Ishikawa (cell line): ENCODE measurements around the gene NDRG2.

Experiments used
- CREB1 ChIP-seq: IDR thresholded peaks from 2 replicates; pipeline ENCODE4 v1.6.1; 2012; ENCODE audit warnings: low read depth
- EGR1 ChIP-seq: IDR thresholded peaks from 2 replicates; pipeline ENCODE4 v1.6.1; 2012
- EP300 ChIP-seq: IDR thresholded peaks from 2 replicates; pipeline ENCODE4 v1.6.1; 2012; ENCODE audit warnings: borderline replicate concordance
- RAD21 ChIP-seq: IDR thresholded peaks from 2 replicates; pipeline ENCODE4 v1.6.1; 2012; ENCODE audit warnings: low read depth
- TEAD4 ChIP-seq: IDR thresholded peaks from 2 replicates; pipeline ENCODE4 v1.6.1; 2012
- YY1 ChIP-seq: IDR thresholded peaks from 2 replicates; pipeline ENCODE4 v1.6.1; 2012; ENCODE audit warnings: low read depth
- TF ChIP-seq, protein P1 (sequence below): IDR thresholded peaks from 2 replicates; pipeline ENCODE4 v1.6.1; 2012
- TF ChIP-seq, protein P2 (sequence below): IDR thresholded peaks from 2 replicates; pipeline ENCODE4 v1.6.1; 2012; ENCODE audit warnings: low read depth, mild to moderate bottlenecking
- TF ChIP-seq, protein P3 (sequence below): IDR thresholded peaks from 2 replicates; pipeline ENCODE4 v1.6.1; 2012

DNA sequence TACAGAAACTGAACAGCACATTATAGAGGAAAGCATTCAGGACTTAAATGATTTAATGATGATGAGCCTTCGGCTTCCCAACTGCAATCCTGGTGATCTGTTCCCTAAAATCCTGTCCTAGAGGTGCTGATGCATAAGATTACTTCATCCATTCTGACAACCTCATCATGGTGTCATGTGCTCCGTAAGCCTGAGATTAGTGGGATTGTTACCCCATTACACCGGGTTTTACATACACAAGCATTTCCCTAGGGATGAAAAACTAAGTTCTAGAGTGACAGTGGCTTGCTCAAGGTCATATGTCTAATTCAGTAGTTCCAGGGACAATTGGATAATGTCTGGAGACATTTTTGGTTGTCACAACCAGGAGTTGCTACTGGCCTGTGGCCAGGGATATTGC, 12.3 kb upstream of the NDRG2 start:
- TF ChIP-seq EP300: no peak
- TF ChIP-seq, protein P1, sequence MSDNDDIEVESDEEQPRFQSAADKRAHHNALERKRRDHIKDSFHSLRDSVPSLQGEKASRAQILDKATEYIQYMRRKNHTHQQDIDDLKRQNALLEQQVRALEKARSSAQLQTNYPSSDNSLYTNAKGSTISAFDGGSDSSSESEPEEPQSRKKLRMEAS: no peak
- TF ChIP-seq EGR1: no peak
- TF ChIP-seq TEAD4: no peak
- TF ChIP-seq, protein P2, sequence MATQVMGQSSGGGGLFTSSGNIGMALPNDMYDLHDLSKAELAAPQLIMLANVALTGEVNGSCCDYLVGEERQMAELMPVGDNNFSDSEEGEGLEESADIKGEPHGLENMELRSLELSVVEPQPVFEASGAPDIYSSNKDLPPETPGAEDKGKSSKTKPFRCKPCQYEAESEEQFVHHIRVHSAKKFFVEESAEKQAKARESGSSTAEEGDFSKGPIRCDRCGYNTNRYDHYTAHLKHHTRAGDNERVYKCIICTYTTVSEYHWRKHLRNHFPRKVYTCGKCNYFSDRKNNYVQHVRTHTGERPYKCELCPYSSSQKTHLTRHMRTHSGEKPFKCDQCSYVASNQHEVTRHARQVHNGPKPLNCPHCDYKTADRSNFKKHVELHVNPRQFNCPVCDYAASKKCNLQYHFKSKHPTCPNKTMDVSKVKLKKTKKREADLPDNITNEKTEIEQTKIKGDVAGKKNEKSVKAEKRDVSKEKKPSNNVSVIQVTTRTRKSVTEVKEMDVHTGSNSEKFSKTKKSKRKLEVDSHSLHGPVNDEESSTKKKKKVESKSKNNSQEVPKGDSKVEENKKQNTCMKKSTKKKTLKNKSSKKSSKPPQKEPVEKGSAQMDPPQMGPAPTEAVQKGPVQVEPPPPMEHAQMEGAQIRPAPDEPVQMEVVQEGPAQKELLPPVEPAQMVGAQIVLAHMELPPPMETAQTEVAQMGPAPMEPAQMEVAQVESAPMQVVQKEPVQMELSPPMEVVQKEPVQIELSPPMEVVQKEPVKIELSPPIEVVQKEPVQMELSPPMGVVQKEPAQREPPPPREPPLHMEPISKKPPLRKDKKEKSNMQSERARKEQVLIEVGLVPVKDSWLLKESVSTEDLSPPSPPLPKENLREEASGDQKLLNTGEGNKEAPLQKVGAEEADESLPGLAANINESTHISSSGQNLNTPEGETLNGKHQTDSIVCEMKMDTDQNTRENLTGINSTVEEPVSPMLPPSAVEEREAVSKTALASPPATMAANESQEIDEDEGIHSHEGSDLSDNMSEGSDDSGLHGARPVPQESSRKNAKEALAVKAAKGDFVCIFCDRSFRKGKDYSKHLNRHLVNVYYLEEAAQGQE: no peak
- TF ChIP-seq RAD21: no peak
- TF ChIP-seq, protein P3, sequence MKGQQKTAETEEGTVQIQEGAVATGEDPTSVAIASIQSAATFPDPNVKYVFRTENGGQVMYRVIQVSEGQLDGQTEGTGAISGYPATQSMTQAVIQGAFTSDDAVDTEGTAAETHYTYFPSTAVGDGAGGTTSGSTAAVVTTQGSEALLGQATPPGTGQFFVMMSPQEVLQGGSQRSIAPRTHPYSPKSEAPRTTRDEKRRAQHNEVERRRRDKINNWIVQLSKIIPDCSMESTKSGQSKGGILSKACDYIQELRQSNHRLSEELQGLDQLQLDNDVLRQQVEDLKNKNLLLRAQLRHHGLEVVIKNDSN: no peak
- TF ChIP-seq YY1: no peak
- no peak for TF ChIP-seq CREB1
